T-cell (primary cell): ENCODE measurements around the gene QDPR. TPM values are rescaled to one million over a fixed set of nuclear protein-coding genes. Genes with fewer than 3 reads are reported as not detected.

ENCODE experiments used
- ATAC-seq, 4 experiments: fragments of 200-7000 bp in 3 of 4; fragments of 150-1000 bp in 1 of 4; cut with Tn5 transposase; replicated peaks in 1 of 4; 1 replicate in 3 of 4; 2 replicates in 1 of 4; pipeline ENCODE4 v1.10.0; 2021; ENCODE audit warnings: moderate library complexity in 3 of 4, mild to moderate bottlenecking in 2 of 4, moderate number of reproducible peaks in 1 of 4
- CTCF ChIA-PET, 2 donors: fragments of 300-600 bp; sonication (Branson Sonifier 250); formaldehyde crosslinking; loops; one replicate each; lab custom pipeline; 2022; ENCODE audit warnings: antibody characterized with exemption in 2 of 2; lab: Charles Lee
- POLR2A ChIA-PET, 2 donors: fragments of 300-600 bp; sonication (Branson Sonifier 250); formaldehyde crosslinking; loops; one replicate each; lab custom pipeline; 2022; ENCODE audit warnings: antibody characterized with exemption in 2 of 2; lab: Charles Lee
- DNase-seq, 35 experiments: peaks; one replicate each; pipeline versions ENCODE4 v3.0.0 to v3.0.0-alpha.2; 2013 to 2023
- H3K27ac ChIP-seq: one replicate; pipeline ENCODE4 v1.5.1; 2013; ENCODE audit warnings: low read length
- H3K27me3 ChIP-seq, 2 experiments: replicated peaks in 1 of 2; 1 replicate in 1 of 2; 2 replicates in 1 of 2; pipeline versions ENCODE4 v1.6.1 to v1.7.0; 2013; ENCODE audit warnings: low read length in 1 of 2, mixed read lengths in 1 of 2; ENCODE audit not compliant: control insufficient read depth in 2 of 2, insufficient read depth in 2 of 2; ENCODE audit errors: extremely low read depth in 1 of 2
- H3K36me3 ChIP-seq, 2 donors: 1 replicate in 1 of 2; 2 replicates in 1 of 2; pipeline versions ENCODE4 v1.6.1 to v1.7.0; 2013; ENCODE audit warnings: low read length in 1 of 2; ENCODE audit not compliant: control insufficient read depth in 2 of 2, insufficient read depth in 1 of 2; ENCODE audit errors: extremely low read depth in 1 of 2
- H3K4me1 ChIP-seq, 2 experiments: 1 replicate in 1 of 2; 2 replicates in 1 of 2; pipeline versions ENCODE4 v1.6.1 to v1.7.0; 2013; ENCODE audit warnings: low read length in 2 of 2, mixed read lengths in 1 of 2; ENCODE audit not compliant: insufficient read depth in 2 of 2, control insufficient read depth in 1 of 2; ENCODE audit errors: extremely low read depth in 1 of 2
- H3K4me3 ChIP-seq, 2 donors: 1 replicate in 1 of 2; 2 replicates in 1 of 2; pipeline versions ENCODE4 v1.5.1 to v1.7.0; 2013; ENCODE audit warnings: mild to moderate bottlenecking in 2 of 2, low read length in 1 of 2, moderate library complexity in 1 of 2; ENCODE audit not compliant: control insufficient read depth in 1 of 2; ENCODE audit errors: extremely low read depth in 1 of 2
- H3K9me3 ChIP-seq: 2 replicates; pipeline ENCODE4 v1.7.0; 2013
- H3K27ac Mint-ChIP-seq, 2 donors: one replicate each; pipeline ENCODE4 v1.8.0; 2020 to 2021; ENCODE audit warnings: mild to moderate bottlenecking in 2 of 2, mixed read lengths in 2 of 2
- H3K27me3 Mint-ChIP-seq, 2 donors: one replicate each; pipeline ENCODE4 v1.8.0; 2021 to 2022; ENCODE audit warnings: mixed read lengths in 2 of 2
- H3K36me3 Mint-ChIP-seq: one replicate; pipeline ENCODE4 v1.8.0; 2021; ENCODE audit warnings: mixed read lengths
- H3K4me1 Mint-ChIP-seq, 3 donors: one replicate each; pipeline ENCODE4 v1.8.0; 2020 to 2022; ENCODE audit warnings: mixed read lengths in 3 of 3, mild to moderate bottlenecking in 1 of 3
- H3K4me3 Mint-ChIP-seq, 3 donors: one replicate each; pipeline ENCODE4 v1.8.0; 2020 to 2022; ENCODE audit warnings: mild to moderate bottlenecking in 3 of 3, mixed read lengths in 3 of 3, moderate library complexity in 3 of 3
- H3K9me3 Mint-ChIP-seq, 3 donors: one replicate each; pipeline ENCODE4 v1.8.0; 2020 to 2022; ENCODE audit warnings: mixed read lengths in 3 of 3
- WGBS: methylation state at CpG from one replicate; pipeline ENCODE4 v1.1.5; 2013; ENCODE audit warnings: missing lambda C conversion rate; ENCODE audit not compliant: insufficient coverage; 5-methylcytosine and 5-hydroxymethylcytosine counted together
- total RNA-seq, 35 experiments: library from RNA in 6 of 35; stranded (reverse) in 6 of 35; fragments of 120-200 nt in 1 of 35; gene quantifications; one replicate each; pipeline versions ENCODE4 v1.2.1 to v1.2.4 and lab custom pipeline; 2013 to 2026

QDPR gene
- total RNA-seq, 5 donors from 2014 or later (not counting 1 experiment from before 2014, with no cell fraction given) = 14.9 to 23.1 (median 20.0) TPM

- DNase-seq (no peak), ATAC-seq (no peak)
- Histone ChIP-seq H3K27me3 (peaks cover 0 to 18% of the 10 kb centered on the region in 2 experiments), H3K4me3 (no peak overlapping the region), H3K27ac (no peak overlapping the region), H3K4me1 (no peaks in the 10 kb centered on the region), H3K9me3 (no peaks in the 10 kb centered on the region), H3K36me3 (no peaks in the 10 kb centered on the region)
- Mint-ChIP-seq H3K4me3 (no peak overlapping the region), H3K27me3 (peaks cover 18 to 25% of the 10 kb centered on the region in 2 donors), H3K4me1 (no peaks in the 10 kb centered on the region), H3K27ac (no peak overlapping the region), H3K9me3 (no peaks in the 10 kb centered on the region), H3K36me3 (no peaks in the 10 kb centered on the region)
- ChIA-PET POLR2A (no interaction called here), CTCF (no interaction called here)
- WGBS = 100% methylated on average over 1 of the region's 5 CpGs
These were observed 9.7 kb upstream of the QDPR start for GRCh38 chr4:17521595-17521994.

- H3K4me3 Mint-ChIP-seq = no peak overlapping the region
- Histone ChIP-seq H3K27ac (no peak overlapping the region), H3K4me1 (peaks cover 0 to under 1% of the 10 kb centered on the region in 2 experiments), H3K9me3 (no peaks in the 10 kb centered on the region), H3K4me3 (no peak overlapping the region), H3K36me3 (no peaks in the 10 kb centered on the region), H3K27me3 (peaks cover 0 to 8% of the 10 kb centered on the region in 2 experiments)
- ATAC-seq = no peak
- no peak overlapping the region for H3K27ac Mint-ChIP-seq
- H3K36me3 Mint-ChIP-seq = no peaks in the 10 kb centered on the region
- H3K9me3 Mint-ChIP-seq = no peaks in the 10 kb centered on the region
- no peak for DNase-seq
- WGBS = 80% methylated on average over 1 of the region's 5 CpGs
- H3K27me3 Mint-ChIP-seq = peaks cover 10 to 20% of the 10 kb centered on the region in 2 donors
- ChIA-PET CTCF (interaction anchor here in 1 of 2 donors (0.6 kb wide), 1 partner anchor 77 kb away, joined by 3 read pairs; no protein-coding TSS in a partner anchor), POLR2A (no interaction called here)
- peaks cover 3 to 7% (median 5%) of the 10 kb centered on the region in 3 donors for H3K4me1 Mint-ChIP-seq
These were observed 5.8 kb upstream of the QDPR start for GRCh38 chr4:17517664-17518063.

- DNase-seq (no peak), ATAC-seq (no peak)
- H3K27ac ChIP-seq = no peak overlapping the region
- WGBS = no CpG with 5 or more reads among the region's 1 CpG
- Mint-ChIP-seq H3K27ac (peak overlapping the region in 1 of 2 donors; percentile 41), H3K9me3 (no peaks in the 10 kb centered on the region), H3K36me3 (no peaks in the 10 kb centered on the region), H3K4me3 (no peak overlapping the region), H3K27me3 (peaks cover 10 to 20% of the 10 kb centered on the region in 2 donors), H3K4me1 (peaks cover 7 to 13% (median 10%) of the 10 kb centered on the region in 3 donors)
- H3K4me3 ChIP-seq = no peak overlapping the region
- peaks cover 0 to 6% of the 10 kb centered on the region in 2 experiments for H3K27me3 ChIP-seq
- no peaks in the 10 kb centered on the region for H3K36me3 ChIP-seq
- no peaks in the 10 kb centered on the region for H3K9me3 ChIP-seq
- ChIA-PET CTCF (interaction anchor here in 1 of 2 donors (0.5 to 0.6 kb wide), 2 partner anchors 28 to 288 kb away, joined by 3 to 4 read pairs; no protein-coding TSS in a partner anchor), POLR2A (no interaction called here)
- H3K4me1 ChIP-seq = peaks cover 3 to 6% of the 10 kb centered on the region in 2 experiments
These were observed 5.1 kb upstream of the QDPR start for GRCh38 chr4:17516980-17517379.

GRCh38 chr4:17515445-17516407, 3.8 kb upstream of the QDPR start:
- WGBS = 87% methylated on average over 7 of the region's 14 CpGs
- Mint-ChIP-seq H3K27me3 (peaks cover 10 to 20% of the 10 kb centered on the region in 2 donors), H3K4me1 (peaks cover 16 to 22% (median 20%) of the 10 kb centered on the region in 3 donors), H3K4me3 (no peak overlapping the region), H3K9me3 (no peaks in the 10 kb centered on the region), H3K27ac (no peak overlapping the region), H3K36me3 (no peaks in the 10 kb centered on the region)
- no peak overlapping the region for H3K27ac ChIP-seq
- H3K4me3 ChIP-seq = no peak overlapping the region
- no peaks in the 10 kb centered on the region for H3K9me3 ChIP-seq
- H3K36me3 ChIP-seq = no peaks in the 10 kb centered on the region
- peaks cover 0 to 5% of the 10 kb centered on the region in 2 experiments for H3K27me3 ChIP-seq
- no peak for DNase-seq
- ChIA-PET POLR2A (interaction anchor here in 1 of 2 donors (0.6 kb wide), 1 partner anchor 7 kb away, joined by 5 read pairs; no protein-coding TSS in a partner anchor), CTCF (interaction anchor here in 1 of 2 donors (1.0 kb wide), 1 partner anchor 33 kb away, joined by 3 read pairs; no protein-coding TSS in a partner anchor)
- ATAC-seq = no peak
- peaks cover 12 to 16% of the 10 kb centered on the region in 2 experiments for H3K4me1 ChIP-seq

- Histone ChIP-seq H3K9me3 (no peaks in the 10 kb centered on the region), H3K4me1 (peaks cover 14 to 16% of the 10 kb centered on the region in 2 experiments), H3K4me3 (no peak within 1 kb of the TSS), H3K27me3 (peaks cover 0 to 3% of the 10 kb centered on the region in 2 experiments), H3K27ac (no peak within 1 kb of the TSS), H3K36me3 (no peaks in the 10 kb centered on the region)
- 94% methylated on average over 5 of the region's 9 CpGs for WGBS
- Mint-ChIP-seq H3K4me1 (peaks cover 24 to 30% (median 29%) of the 10 kb centered on the region in 3 donors), H3K4me3 (no peak within 1 kb of the TSS), H3K36me3 (no peaks in the 10 kb centered on the region), H3K27ac (no peak within 1 kb of the TSS), H3K9me3 (no peaks in the 10 kb centered on the region), H3K27me3 (peaks cover 8 to 15% of the 10 kb centered on the region in 2 donors)
- DNase-seq (no peak), ATAC-seq (no peak)
- POLR2A ChIA-PET = no interaction called here
- CTCF ChIA-PET = interaction anchor here in 1 of 2 donors (1.0 kb wide), 1 partner anchor 34 kb away, joined by 3 read pairs; no protein-coding TSS in a partner anchor
These were observed 3.0 kb upstream of the QDPR start, which contains the start of gene CLRN2 for GRCh38 chr4:17514865-17515264. Gene CLRN2 (plus strand): TSS chr4:17515165. CDS start chr4:17515267, 102 bp downstream.
